Effector CD4-positive, alpha-beta T cell (primary cell): Measurements from ENCODE around the gene SLC9C1. TPM values are rescaled to one million over a fixed set of nuclear protein-coding genes. Genes with fewer than 3 reads are reported as not detected.

Source experiments
- DNase-seq: peaks from one replicate; pipeline ENCODE4 v3.0.0-alpha.2; 2020
- total RNA-seq: gene quantifications from one replicate; lab custom pipeline; 2026; lab: John Stamatoyannopoulos, UW

Gene SLC9C1
- total RNA-seq: not detected

GRCh38 chr3:112293368-112294321, at the start of gene SLC9C1:
SLC9C1 (minus strand) TSS chr3:112294216; CDS start chr3:112286791, 7,425 bp downstream.
- peak; percentile 23 for DNase-seq

DNA sequence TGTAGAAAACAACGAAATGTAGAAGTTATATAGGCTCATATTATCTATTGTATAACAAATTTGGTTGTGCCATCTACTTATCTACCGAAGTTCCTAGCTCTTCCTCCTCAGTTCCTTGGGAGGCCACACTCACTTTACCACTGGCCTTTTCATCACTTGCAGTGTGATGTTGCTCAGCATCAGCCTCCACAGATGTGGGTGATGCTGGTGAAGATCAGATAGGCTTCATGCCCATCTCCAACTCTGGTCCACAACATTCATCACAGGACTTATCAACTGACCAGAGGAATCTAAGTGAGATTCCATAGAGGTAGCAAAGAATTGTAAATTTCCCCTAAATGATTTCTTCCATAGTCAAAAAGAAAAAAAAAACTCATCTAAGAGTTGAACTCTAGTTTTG, 47.4 kb upstream of the SLC9C1 start:
- no peak for DNase-seq

- DNase-seq: no peak
These were observed 45.6 kb upstream of the SLC9C1 start for GRCh38 chr3:112339609-112340008.

- DNase-seq: no peak
These were observed 45.1 kb upstream of the SLC9C1 start for GRCh38 chr3:112339134-112339533.

GRCh38 chr3:112338727-112339056, 44.7 kb upstream of the SLC9C1 start:
- DNase-seq: no peak

GRCh38 chr3:112338021-112338726, 44.2 kb upstream of the SLC9C1 start:
- DNase-seq: no peak

- DNase-seq: no peak
These were observed 41.4 kb upstream of the SLC9C1 start for GRCh38 chr3:112335434-112335781.

DNA sequence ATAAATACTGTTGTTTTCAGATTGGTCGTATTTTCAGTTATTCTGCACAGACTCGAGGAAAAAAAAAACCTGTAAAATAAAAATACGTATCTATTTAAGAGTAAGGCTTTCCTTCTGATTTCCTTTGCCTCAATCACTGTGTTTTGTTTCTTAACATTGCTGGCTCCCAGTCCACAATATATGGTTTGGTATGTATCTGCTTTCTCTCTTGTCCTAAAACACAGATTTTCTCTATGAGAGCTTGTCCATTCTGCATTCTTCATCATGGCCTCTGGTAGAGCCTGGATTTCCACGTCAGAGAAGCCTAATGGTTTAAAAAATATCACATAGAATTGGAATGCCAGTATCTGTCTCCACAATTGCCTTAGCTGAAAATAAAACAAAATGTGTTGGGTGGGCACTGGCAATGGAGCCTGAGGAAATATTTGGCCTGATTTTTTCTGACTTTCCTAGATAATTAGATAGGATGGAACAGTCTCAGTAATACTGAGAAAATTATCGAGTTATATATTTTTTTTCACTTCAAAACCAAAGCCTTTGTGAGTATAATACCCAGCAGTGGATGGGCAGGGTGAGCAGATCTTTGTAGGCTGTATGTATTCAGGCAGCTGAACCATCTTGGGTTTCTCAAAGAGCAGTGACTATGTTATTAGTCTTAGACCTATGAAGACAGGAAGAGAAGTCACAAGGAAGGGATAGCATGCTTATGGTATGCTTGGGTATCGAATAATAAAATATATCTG, 40.8 kb upstream of the SLC9C1 start:
- no peak for DNase-seq

DNA sequence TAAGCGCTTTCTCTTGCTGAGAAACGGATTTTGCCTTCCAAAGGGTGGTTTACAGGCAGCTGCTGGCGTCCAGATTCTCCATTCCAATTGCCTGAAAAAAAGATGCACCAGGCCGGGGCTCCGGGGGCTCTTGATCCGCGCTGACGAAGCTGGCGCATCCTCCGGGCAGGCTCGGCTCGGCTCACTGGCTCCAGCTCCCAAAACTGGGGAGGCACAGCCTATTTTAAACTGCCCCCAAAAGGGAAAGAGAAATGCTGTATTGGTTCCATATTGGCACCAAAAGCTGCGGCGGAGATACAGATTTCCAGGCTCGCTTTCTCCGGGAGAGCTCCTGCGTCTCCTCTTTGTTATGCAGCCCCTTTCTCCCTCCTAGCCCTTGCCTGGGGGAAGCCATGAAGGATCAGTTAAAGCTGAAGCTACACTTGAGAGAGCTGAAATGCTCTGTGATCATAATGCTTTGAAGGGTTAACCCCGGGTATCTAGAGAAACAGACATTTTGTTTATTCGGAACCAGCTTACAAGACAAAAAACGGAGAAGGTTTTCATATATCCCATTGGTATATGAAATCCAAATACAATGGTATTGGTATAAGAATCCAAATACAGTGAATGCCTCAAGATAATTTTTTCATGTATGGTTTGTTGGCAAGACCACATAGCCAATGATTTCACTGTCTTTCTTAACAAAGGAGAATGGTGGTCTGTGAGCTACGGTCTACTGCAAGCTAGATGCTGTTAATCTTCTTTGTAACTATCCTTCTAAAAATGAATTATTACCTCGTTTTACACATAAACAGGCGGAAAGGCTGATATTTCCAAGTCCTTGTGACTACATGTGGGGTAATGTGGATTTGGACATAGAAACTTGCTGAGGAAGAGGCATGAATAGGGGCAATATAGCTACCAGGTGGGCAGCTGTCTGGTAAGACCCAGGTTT, 39.6 kb upstream of the SLC9C1 start:
- DNase-seq: no peak

DNA sequence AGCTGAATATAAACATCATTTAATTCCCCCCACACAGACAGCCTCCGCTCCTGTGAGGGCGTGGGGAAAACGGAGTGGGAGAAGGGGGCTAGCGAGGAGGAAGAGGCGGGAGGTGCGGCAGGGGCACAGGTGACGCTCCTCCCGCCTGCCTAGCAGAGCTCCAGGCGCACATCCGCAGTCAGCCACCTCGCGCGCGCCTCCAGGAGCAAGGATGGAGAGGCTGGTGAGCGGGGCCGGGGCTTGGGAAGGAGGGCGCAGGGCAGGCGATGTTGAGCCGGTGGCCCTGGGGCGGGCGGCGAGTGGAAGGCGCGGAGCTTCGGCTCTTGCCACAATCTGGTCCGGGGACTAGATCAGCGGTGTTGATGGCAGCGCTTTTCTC, 39.0 kb upstream of the SLC9C1 start, which contains the start of gene CD200:
TSS of gene CD200 (plus strand) at position 155 of the 379 bp plus-strand sequence. CDS start at position 212, 57 bp downstream.
- peak; percentile 22 for DNase-seq

DNA sequence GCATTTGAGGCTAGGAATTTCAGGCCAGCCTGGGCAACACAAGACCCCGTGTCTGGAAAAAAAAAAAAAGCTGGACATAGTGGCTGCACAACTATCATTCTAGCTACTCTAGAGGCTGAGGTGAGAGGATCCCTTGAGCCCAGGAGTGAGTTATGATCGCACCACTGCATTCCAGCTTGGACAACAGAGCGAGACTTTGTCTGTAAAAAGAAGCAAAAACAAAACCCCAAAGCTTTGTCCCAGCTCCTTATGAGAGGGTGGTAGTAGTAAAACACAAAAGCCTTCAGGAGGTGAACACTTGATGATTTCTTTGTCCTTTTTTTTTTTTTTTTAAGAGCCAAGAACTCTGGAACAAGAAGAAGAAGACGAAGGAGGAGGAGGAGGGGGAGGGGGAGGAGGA, 37.8 kb upstream of the SLC9C1 start:
- no peak for DNase-seq

- DNase-seq: peak; percentile 32
These were observed 33.4 kb upstream of the SLC9C1 start for GRCh38 chr3:112327371-112327951.

GRCh38 chr3:112321867-112322652, 28.0 kb upstream of the SLC9C1 start:
- no peak for DNase-seq

DNA sequence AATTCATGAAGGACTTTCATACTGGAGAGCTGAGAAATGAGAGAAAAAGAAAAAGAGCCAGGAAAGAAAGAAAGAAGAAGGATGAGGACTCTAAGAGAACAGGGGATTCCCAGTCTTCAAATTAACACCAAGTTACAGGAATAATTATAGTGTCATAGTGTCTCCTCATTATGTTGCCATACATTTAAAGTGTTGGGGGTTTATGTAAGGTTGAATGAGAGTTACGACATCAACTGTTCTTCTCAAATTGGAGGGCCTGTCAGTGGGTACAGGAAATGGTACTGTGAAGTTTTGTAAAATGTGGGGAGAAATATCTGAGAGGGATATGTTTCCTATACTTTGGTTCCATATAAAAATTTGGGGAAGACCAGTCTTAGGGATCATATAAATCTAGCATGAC, 26.7 kb upstream of the SLC9C1 start:
- DNase-seq: no peak

DNA sequence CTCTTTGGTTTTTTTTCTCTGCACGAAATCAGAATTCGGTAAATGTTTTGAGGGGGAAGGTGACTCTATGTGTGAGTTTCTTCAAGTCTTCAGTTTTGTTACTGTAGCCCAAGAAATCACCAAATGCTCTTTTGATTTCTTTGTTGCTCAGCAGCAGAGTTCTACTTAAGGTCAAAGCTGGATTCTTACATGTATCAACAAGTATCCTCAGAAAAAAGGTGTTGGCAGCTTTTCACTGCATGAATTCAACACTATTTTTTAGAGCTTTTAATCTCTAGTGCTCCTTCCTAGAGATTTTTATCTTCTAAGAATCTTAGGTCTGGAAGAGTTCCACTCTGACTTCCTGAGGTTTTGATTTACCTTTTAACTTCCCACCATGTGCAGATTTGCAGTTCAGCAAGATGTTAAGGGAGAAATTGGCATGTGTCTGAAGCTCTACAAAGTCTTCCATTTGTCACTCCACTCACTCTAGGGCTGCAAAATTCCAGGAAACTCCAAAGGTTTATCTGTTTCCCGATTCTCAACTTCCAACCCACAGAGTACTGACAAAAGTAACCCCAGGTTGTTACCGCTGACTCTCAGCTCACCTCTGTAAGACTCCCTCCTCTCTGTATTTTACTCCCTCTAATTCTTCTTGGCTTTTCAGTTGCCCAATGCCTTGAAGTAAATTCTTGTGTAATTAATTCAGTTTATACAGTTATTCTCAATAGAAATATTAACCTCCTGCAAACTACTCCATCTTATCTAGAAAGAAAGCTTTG, 25.7 kb upstream of the SLC9C1 start:
- no peak for DNase-seq

DNA sequence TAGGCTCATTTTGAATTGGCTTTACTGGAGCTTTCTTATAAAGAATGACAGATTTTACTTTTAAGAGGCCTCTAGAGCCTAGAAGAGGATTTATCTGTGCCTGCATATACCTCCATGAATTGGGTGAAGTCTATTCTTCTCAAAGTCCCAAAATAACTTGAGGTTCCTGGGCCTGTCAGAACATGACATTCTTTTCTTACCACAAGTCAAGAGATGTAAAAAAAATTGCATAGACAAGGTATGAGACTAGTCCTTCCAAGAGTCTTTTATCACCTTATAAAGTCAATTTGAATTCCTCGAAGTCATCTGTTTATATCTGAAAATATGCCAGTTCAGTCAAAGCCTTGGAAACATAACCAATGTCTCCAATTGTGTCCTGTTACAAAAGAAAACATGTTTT, 21.8 kb upstream of the SLC9C1 start:
- DNase-seq: no peak

DNA sequence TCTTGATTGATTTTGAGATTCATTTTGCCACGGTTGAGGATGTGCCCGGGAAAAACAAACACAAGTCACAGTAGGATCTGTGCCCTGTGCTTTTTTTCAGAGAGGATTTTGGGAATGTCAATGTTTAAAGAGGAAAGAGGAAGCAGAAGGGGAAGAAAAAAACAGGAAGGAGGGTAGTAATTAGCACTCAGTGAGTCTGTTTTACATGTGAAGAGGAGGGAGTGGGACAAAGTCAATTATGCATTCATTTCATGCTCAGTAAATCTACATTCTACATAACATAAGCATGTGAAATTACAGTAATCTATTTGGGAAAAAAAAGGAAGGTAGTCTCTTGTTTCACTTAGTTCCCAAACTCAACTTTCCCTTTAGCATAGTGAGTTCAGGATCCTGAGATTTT, 20.6 kb upstream of the SLC9C1 start:
- no peak for DNase-seq

DNA sequence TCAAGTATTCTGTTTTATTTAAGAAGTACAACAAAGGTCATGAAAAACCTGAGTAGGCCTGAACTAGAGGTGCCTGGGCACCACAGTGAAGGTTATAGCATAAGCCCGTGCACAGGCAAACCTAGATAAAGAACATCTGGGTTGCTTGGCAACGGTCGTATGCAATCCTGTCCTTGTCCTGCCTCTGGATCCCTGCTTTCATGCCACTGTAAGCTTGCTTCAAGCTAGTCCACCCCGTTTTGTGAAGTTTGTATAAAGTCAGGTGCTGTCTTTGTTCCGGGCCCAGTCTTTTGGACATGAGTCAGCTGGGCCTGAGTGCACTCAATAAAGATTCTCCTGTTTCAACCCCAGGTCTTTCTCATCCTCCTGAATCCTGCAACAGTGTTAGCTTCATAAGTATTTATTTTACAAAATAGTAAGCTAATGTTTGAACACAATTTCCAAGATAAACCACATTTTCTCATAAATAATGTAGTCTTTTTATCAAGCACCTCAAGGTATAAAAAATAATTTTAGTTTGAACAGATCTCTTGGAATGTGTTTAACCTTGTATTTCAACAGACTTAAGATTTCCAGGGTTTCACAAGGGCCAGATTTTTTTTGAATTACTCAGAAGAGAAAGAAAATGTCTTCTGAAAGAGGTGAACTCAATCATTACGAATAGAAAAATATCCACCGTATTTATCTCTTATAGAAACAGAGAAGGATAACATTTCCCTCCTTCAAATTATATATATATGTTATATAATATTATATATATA, 14.3 kb upstream of the SLC9C1 start:
- no peak for DNase-seq

- DNase-seq: no peak
These were observed 13.5 kb upstream of the SLC9C1 start for GRCh38 chr3:112307557-112307956.
